Cardiac muscle cell (in vitro differentiated cells and primary cell): ENCODE data around the gene RCCD1. TPM values are rescaled to one million over a fixed set of nuclear protein-coding genes. Genes with fewer than 3 reads are reported as not detected.

Experiments used
- DNase-seq, 2 donors: peaks; one replicate each; pipeline versions ENCODE4 v3.0.0 to v3.0.0-alpha.2; 2010 to 2017; ENCODE audit warnings: low read depth in 1 of 2, low spot score in 1 of 2
- H3K27ac ChIP-seq: fragments of 200-600 bp; sonication (generic); 2 replicates; pipeline ENCODE4 v1.5.1; 2016
- H3K27me3 ChIP-seq: fragments of 200-600 bp; sonication (generic); 2 replicates; pipeline ENCODE4 v1.6.0; 2016; ENCODE audit warnings: control low read depth
- H3K36me3 ChIP-seq: fragments of 200-600 bp; sonication (generic); 2 replicates; pipeline ENCODE4 v1.5.1; 2016; ENCODE audit warnings: control low read depth
- H3K4me1 ChIP-seq: fragments of 200-600 bp; sonication (generic); 2 replicates; pipeline ENCODE4 v1.8.1; 2017; ENCODE audit warnings: low read depth, mild to moderate bottlenecking, mixed run types
- H3K4me3 ChIP-seq: fragments of 200-600 bp; sonication (generic); 2 replicates; pipeline ENCODE4 v1.5.1; 2016; ENCODE audit warnings: mild to moderate bottlenecking
- H3K9me3 ChIP-seq: fragments of 200-600 bp; sonication (generic); 2 replicates; pipeline ENCODE4 v1.5.1; 2017; ENCODE audit warnings: low read depth, mild to moderate bottlenecking, control low read depth
- CTCF ChIP-seq: IDR thresholded peaks from 2 replicates; pipeline ENCODE4 v1.5.1; 2012; ENCODE audit warnings: low read depth, mild to moderate bottlenecking, low read length
- polyA plus RNA-seq: library from polyadenylated mRNA; unstranded; fragments of >200 nt; fragmentation: Nextera tagmentation; extraction: Ambion mirVana; gene quantifications from 2 replicates; pipeline ENCODE4 v1.2.1, GENCODE V29; 2016
- total RNA-seq: library from RNA; depleted of rRNA; stranded (reverse); fragments of >200 nt; gene quantifications from 2 replicates; pipeline ENCODE4 v1.2.3, GENCODE V29; 2016

Gene RCCD1
- total and polyA plus RNA-seq, 2 experiments from 2014 or later, result 32.8 to 43.0 TPM

- Histone ChIP-seq H3K4me1 (peaks cover 9% of the 10 kb centered on the region), H3K4me3 (peak overlapping the region; percentile 60), H3K36me3 (peaks cover 15% of the 10 kb centered on the region), H3K9me3 (no peaks in the 10 kb centered on the region), H3K27me3 (no peaks in the 10 kb centered on the region), H3K27ac (no peak overlapping the region)
- no peak for DNase-seq
- no peak for TF ChIP-seq CTCF
These were observed 1.1 kb downstream of the RCCD1 start for GRCh38 chr15:90955624-90956273.

DNA sequence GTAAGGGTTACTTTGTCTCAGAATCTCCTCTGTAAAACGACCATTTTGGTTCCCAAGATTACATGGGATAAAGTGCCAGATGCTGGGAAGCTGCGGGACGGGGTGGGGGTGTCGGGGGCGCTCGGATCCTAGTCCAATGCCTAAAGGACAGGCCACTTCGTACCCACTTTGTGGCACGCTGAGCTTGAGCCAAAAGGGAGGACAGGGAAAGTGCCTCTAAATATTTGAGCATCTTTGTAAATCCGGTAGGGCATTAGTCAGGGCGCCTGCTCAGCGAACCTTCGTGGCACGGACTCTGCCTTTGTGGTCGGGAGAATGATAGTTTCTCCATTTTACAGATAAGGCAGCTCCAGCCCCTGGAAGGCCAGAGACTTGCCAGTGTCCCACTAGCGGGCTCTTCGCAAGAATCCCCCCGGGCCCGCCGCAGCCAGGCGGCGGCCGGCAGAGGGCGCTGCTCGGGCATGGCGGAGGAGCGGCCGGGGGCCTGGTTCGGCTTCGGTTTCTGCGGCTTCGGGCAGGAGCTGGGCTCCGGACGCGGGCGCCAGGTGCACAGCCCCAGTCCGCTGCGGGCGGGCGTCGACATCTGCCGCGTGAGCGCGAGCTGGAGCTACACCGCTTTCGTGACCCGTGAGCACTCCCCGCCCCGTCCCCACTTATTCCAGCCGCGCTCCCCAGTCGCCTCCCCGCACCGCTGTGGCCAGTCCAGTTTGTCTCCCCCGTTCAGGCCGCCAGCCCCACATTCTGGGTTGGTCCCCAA is 1.8 kb downstream of the RCCD1 start:
- Histone ChIP-seq H3K4me3 (peak overlapping the region; percentile 41), H3K36me3 (peaks cover 9% of the 10 kb centered on the region), H3K4me1 (peaks cover 9% of the 10 kb centered on the region), H3K27ac (no peak overlapping the region), H3K27me3 (no peaks in the 10 kb centered on the region), H3K9me3 (no peaks in the 10 kb centered on the region)
- peak; percentile 98 for TF ChIP-seq CTCF
- DNase-seq, result peak; percentile 84 to 85

GRCh38 chr15:90957031-90957790 is 2.5 kb downstream of the RCCD1 start:
- Histone ChIP-seq H3K9me3 (no peaks in the 10 kb centered on the region), H3K4me1 (peaks cover 9% of the 10 kb centered on the region), H3K27ac (no peak overlapping the region), H3K36me3 (peaks cover 9% of the 10 kb centered on the region), H3K27me3 (no peaks in the 10 kb centered on the region), H3K4me3 (peak overlapping the region; percentile 41)
- peak; percentile 43 to 54 for DNase-seq
- TF ChIP-seq CTCF, result no peak

GRCh38 chr15:90957791-90958190 is 3.1 kb downstream of the RCCD1 start:
- H3K9me3 ChIP-seq, result no peaks in the 10 kb centered on the region
- no peaks in the 10 kb centered on the region for H3K27me3 ChIP-seq
- H3K4me1 ChIP-seq, result peaks cover 9% of the 10 kb centered on the region
- no peak overlapping the region for H3K27ac ChIP-seq
- no peak for DNase-seq
- TF ChIP-seq CTCF, result no peak
- H3K36me3 ChIP-seq, result peaks cover 11% of the 10 kb centered on the region
- H3K4me3 ChIP-seq, result no peak overlapping the region

- Histone ChIP-seq H3K4me1 (peaks cover 9% of the 10 kb centered on the region), H3K27ac (no peak overlapping the region), H3K27me3 (no peaks in the 10 kb centered on the region), H3K36me3 (peaks cover 10% of the 10 kb centered on the region), H3K9me3 (no peaks in the 10 kb centered on the region), H3K4me3 (no peak overlapping the region)
- no peak for TF ChIP-seq CTCF
- no peak for DNase-seq
These were observed 4.4 kb downstream of the RCCD1 start for GRCh38 chr15:90959028-90959595.
